Bronchial epithelial cell (primary cell): ENCODE data around the gene SYNRG. TPM values are rescaled to one million over a fixed set of nuclear protein-coding genes. Genes with fewer than 3 reads are reported as not detected.

ENCODE experiments used
- DNase-seq: peaks from one replicate; pipeline ENCODE4 v3.0.0-alpha.2; 2010; ENCODE audit warnings: low read depth
- FAIRE-seq: peaks from 2 replicates; lab custom pipeline; 2011; peaks lifted over from hg19 to GRCh38; lab: Jason Lieb, UNC
- H3K27me3 ChIP-seq: 2 replicates; pipeline ENCODE4 v1.5.1; 2011; ENCODE audit warnings: low read length; ENCODE audit not compliant: control insufficient read depth, insufficient read depth
- H3K36me3 ChIP-seq: 2 replicates; pipeline ENCODE4 v1.5.1; 2011; ENCODE audit warnings: low read length; ENCODE audit not compliant: control insufficient read depth, insufficient read depth
- H3K4me3 ChIP-seq: 2 replicates; pipeline ENCODE4 v1.5.1; 2011; ENCODE audit warnings: mild to moderate bottlenecking, low read depth, low read length, control low read depth
- CTCF ChIP-seq: IDR thresholded peaks from 2 replicates; pipeline ENCODE4 v1.5.1; 2011; ENCODE audit warnings: mild to moderate bottlenecking, moderate library complexity, low read length, control low read depth, inconsistent platforms; ENCODE audit not compliant: insufficient read depth, severe bottlenecking
- total RNA-seq: library from RNA; depleted of rRNA; stranded (reverse); fragments of >200 nt; gene quantifications from 2 replicates; pipeline ENCODE4 v1.2.1, GENCODE V29; 2014

The SYNRG gene
- total RNA-seq, 1 donor from 2014 or later: 4.7 TPM

GRCh38 chr17:37607637-37608331, 1.4 kb downstream of the SYNRG start:
- H3K27me3 ChIP-seq: no peaks in the 10 kb centered on the region
- H3K4me3 ChIP-seq: no peak overlapping the region
- no peak for TF ChIP-seq CTCF
- FAIRE-seq (no peak), DNase-seq (no peak)
- no peaks in the 10 kb centered on the region for H3K36me3 ChIP-seq

- DNase-seq: no peak
Observed at GRCh38 chr17:37605813-37606505, 3.3 kb downstream of the SYNRG start.

GRCh38 chr17:37605081-37605480, 4.1 kb downstream of the SYNRG start:
- Histone ChIP-seq H3K36me3 (no peaks in the 10 kb centered on the region), H3K4me3 (no peak overlapping the region), H3K27me3 (no peaks in the 10 kb centered on the region)
- no peak for DNase-seq
- no peak for FAIRE-seq
- no peak for TF ChIP-seq CTCF

More at GRCh38 chr17:37605813-37606505, 3.3 kb downstream of the SYNRG start:
- no peak for TF ChIP-seq CTCF
- H3K27me3 ChIP-seq: no peaks in the 10 kb centered on the region
- H3K36me3 ChIP-seq: no peaks in the 10 kb centered on the region
- FAIRE-seq: no peak
- no peak overlapping the region for H3K4me3 ChIP-seq

GRCh38 chr17:37604556-37604955, 4.7 kb downstream of the SYNRG start:
- FAIRE-seq: no peak
- DNase-seq: no peak
- no peak for TF ChIP-seq CTCF
- Histone ChIP-seq H3K4me3 (no peak overlapping the region), H3K27me3 (no peaks in the 10 kb centered on the region), H3K36me3 (no peaks in the 10 kb centered on the region)

GRCh38 chr17:37598145-37598544, 11.1 kb downstream of the SYNRG start:
- no peak for TF ChIP-seq CTCF
- Histone ChIP-seq H3K27me3 (no peaks in the 10 kb centered on the region), H3K36me3 (peaks cover 2% of the 10 kb centered on the region), H3K4me3 (no peak overlapping the region)
- DNase-seq: no peak
- no peak for FAIRE-seq

GRCh38 chr17:37592291-37592690, 16.9 kb downstream of the SYNRG start:
- H3K36me3 ChIP-seq: peaks cover 2% of the 10 kb centered on the region
- no peak for TF ChIP-seq CTCF
- no peak overlapping the region for H3K4me3 ChIP-seq
- H3K27me3 ChIP-seq: no peaks in the 10 kb centered on the region
- no peak for FAIRE-seq
- no peak for DNase-seq
